K562 (cell line): Measurements from ENCODE around the gene BAZ2A. TPM values are rescaled to one million over a fixed set of nuclear protein-coding genes. Genes with fewer than 3 reads are reported as not detected.
A peak's percentile ranks its signal among the peaks of the same experiment; 100 is the strongest.

Experiments used
- CHAMP1 ChIP-seq: fragments of 450-650 bp; IDR thresholded peaks from 2 replicates; pipeline ENCODE4 v1.6.1; 2016; ENCODE audit warnings: mild to moderate bottlenecking
- CHD2 ChIP-seq: IDR thresholded peaks from 2 replicates; pipeline ENCODE4 v1.6.1; 2011; ENCODE audit warnings: low read depth, low read length
- CREBBP ChIP-seq: IDR thresholded peaks from one replicate; pipeline ENCODE4 v1.6.1; 2012; ENCODE audit warnings: low read depth, mild to moderate bottlenecking, control low read depth, inconsistent platforms, low read length
- ELK1 ChIP-seq: sonication (generic); formaldehyde crosslinking; IDR thresholded peaks from 2 replicates; pipeline ENCODE4 v1.8.1; 2022; ENCODE audit warnings: missing genetic modification reagents
- KLF6 ChIP-seq: fragments of 250-450 bp; sonication (Bioruptor Pico); IDR thresholded peaks from 2 replicates; pipeline ENCODE4 v1.4.0; 2020; ENCODE audit warnings: mild to moderate bottlenecking, moderate library complexity, borderline replicate concordance
- LCOR ChIP-seq: sonication (generic); formaldehyde crosslinking; IDR thresholded peaks from 2 replicates; pipeline ENCODE4 v1.8.0; 2022; ENCODE audit warnings: mild to moderate bottlenecking, missing genetic modification reagents
- MYC ChIP-seq, 2 experiments: fragments of 250-450 bp in 1 of 2; sonication (Bioruptor Pico) in 1 of 2; IDR thresholded peaks; 2 replicates each; pipeline versions ENCODE4 v1.5.1 to v1.6.1; 2012 to 2021; ENCODE audit warnings: low read depth in 2 of 2, borderline replicate concordance in 1 of 2, improper control_type of control experiment in 1 of 2, low read length in 1 of 2, mild to moderate bottlenecking in 1 of 2, moderate library complexity in 1 of 2
- POLR2AphosphoS5 ChIP-seq: IDR thresholded peaks from 2 replicates; pipeline ENCODE4 v1.6.1; 2011; ENCODE audit warnings: mild to moderate bottlenecking, low read depth, low read length, moderate library complexity; ENCODE audit not compliant: control insufficient read depth, insufficient read depth
- PTRF ChIP-seq: fragments of 450-650 bp; IDR thresholded peaks from 2 replicates; pipeline ENCODE4 v1.6.1; 2016; ENCODE audit warnings: mild to moderate bottlenecking, missing genetic modification characterization, missing compliant biosample characterization
- RNF219 ChIP-seq: fragments of 250-450 bp; sonication (Bioruptor Pico); IDR thresholded peaks from 2 replicates; pipeline ENCODE4 v1.5.0; 2022; ENCODE audit warnings: mild to moderate bottlenecking
- TCF7L2 ChIP-seq: fragments of 150-350 bp; IDR thresholded peaks from 2 replicates; pipeline ENCODE4 v1.6.1; 2016; ENCODE audit warnings: low read depth, mild to moderate bottlenecking, low read length, moderate library complexity
- ZBTB1 ChIP-seq: sonication (generic); formaldehyde crosslinking; IDR thresholded peaks from 2 replicates; pipeline ENCODE4 v1.8.1; 2023; ENCODE audit warnings: missing genetic modification reagents, low read depth, mild to moderate bottlenecking, borderline replicate concordance
- ZNF609 ChIP-seq: sonication (generic); formaldehyde crosslinking; IDR thresholded peaks from 2 replicates; pipeline ENCODE4 v1.8.1; 2023; ENCODE audit warnings: missing genetic modification reagents, mild to moderate bottlenecking, borderline replicate concordance
- ZNF764 ChIP-seq: fragments of 250-450 bp; sonication (Bioruptor Pico); IDR thresholded peaks from 2 replicates; pipeline ENCODE4 v1.4.0; 2020; ENCODE audit warnings: low read depth, mild to moderate bottlenecking, moderate library complexity
- polyA plus RNA-seq, 8 experiments: library from polyadenylated mRNA; depleted of rRNA in 4 of 8; stranded (reverse) in 5 of 8; unstranded in 3 of 8; fragments of >200 nt; fragmentation: Nextera tagmentation in 2 of 8; fragmentation: Illumina TruSeq in 1 of 8; extraction: Ambion mirVana in 2 of 8; extraction: Trizol in 1 of 8; gene quantifications; 2 replicates each; pipeline versions ENCODE4 v1.2.1 to v1.2.3, GENCODE V29; 2011 to 2014; ENCODE audit warnings: inconsistent platforms in 1 of 8, missing spikeins in 1 of 8
- total RNA-seq, 7 experiments: library from RNA; depleted of rRNA in 6 of 7; stranded (reverse); fragments of >200 nt in 6 of 7; fragmentation: Illumina TruSeq in 2 of 7; extraction: Trizol in 2 of 7; gene quantifications; 2 replicates each; pipeline versions ENCODE4 v1.2.1 to v1.2.3, GENCODE V29; 2011 to 2021; ENCODE audit warnings: low replicate concordance in 1 of 7

The BAZ2A gene
- total and polyA plus RNA-seq, 9 of the 15 experiments (the other 6 are each of a cell fraction or from before 2014, with no cell fraction given) = 4.5 to 86.4 (median 26.2) TPM

- TF ChIP-seq RNF219 (CRISPR knock-in tag) = no peak
- TF ChIP-seq ZNF609 (CRISPR knock-in tag) = no peak
- TF ChIP-seq CHAMP1 = no peak
- no peak; the same call in 1 of the 2 replicates for TF ChIP-seq MYC (IDR thresholded peaks at IDR 0.05; ENCODE audit: low read depth, low read length)
- no peak for TF ChIP-seq MYC (CRISPR knock-in tag; IDR thresholded peaks at IDR 0.05; ENCODE audit: borderline replicate concordance, low read depth)
- TF ChIP-seq CHD2 = no peak; the same call in 1 of the 2 replicates
- no peak for TF ChIP-seq POLR2AphosphoS5
- TF ChIP-seq TCF7L2 = no peak
- TF ChIP-seq LCOR (CRISPR knock-in tag) = 0 out of 2 replicates have a peak, but pooled peaks have one; percentile 48
- TF ChIP-seq KLF6 = no peak; the same call in 1 of the 2 replicates
- TF ChIP-seq PTRF (tag) = no peak
- TF ChIP-seq ZBTB1 (CRISPR knock-in tag) = no peak
- TF ChIP-seq ELK1 = no peak
- no peak for TF ChIP-seq CREBBP
- no peak for TF ChIP-seq ZNF764 (CRISPR knock-in tag)
Measured at GRCh38 chr12:56634837-56635791, 5.0 kb upstream of the BAZ2A start (continued).
